K562 (cell line): Measurements from ENCODE around the gene DNAH17. TPM values are rescaled to one million over a fixed set of nuclear protein-coding genes. Genes with fewer than 3 reads are reported as not detected.

Experiments used
- ATAC-seq: fragments of 200-7000 bp; cut with Tn5 transposase; 3 replicates; pipeline ENCODE4 v1.9.1; 2020; ENCODE audit warnings: moderate library complexity
- BruUV-seq: library from RNA; stranded (reverse); fragments of 400-500 nt; replicated peaks from 2 replicates; lab custom pipeline; 2021; lab: Mats Ljungman, UMichigan
- CTCF ChIA-PET: fragments of 300-600 bp; formaldehyde crosslinking; extraction: SDS; loops from one replicate; lab custom pipeline; 2021; ENCODE audit warnings: low intra/inter-chr PET ratio; lab: Yijun Ruan, JAX
- POLR2A ChIA-PET: fragments of 300-600, 350-650 bp; sonication (Branson Sonifier 250); formaldehyde crosslinking; extraction: SDS; loops from one replicate; lab custom pipeline; 2021; ENCODE audit warnings: antibody characterized with exemption, inconsistent platforms; lab: Yijun Ruan, JAX
- DNase-seq, 4 experiments: peaks; one replicate each; pipeline versions ENCODE4 v3.0.0 to v3.0.0-alpha.2; 2011 to 2018; ENCODE audit warnings: low spot score in 3 of 4, mixed read lengths in 3 of 4; ENCODE audit errors: extremely low read depth in 1 of 4
- FAIRE-seq: peaks from 2 replicates; lab custom pipeline; 2011; peaks lifted over from hg19 to GRCh38; lab: Jason Lieb, UNC
- H2AFZ ChIP-seq: 2 replicates; pipeline ENCODE4 v1.6.0; 2011; ENCODE audit warnings: low read depth, low read length, control low read depth, inconsistent platforms
- H3K27ac ChIP-seq: fragments of 200-600 bp; 3 replicates; pipeline ENCODE4 v1.8.0; 2011; ENCODE audit warnings: low read depth, mild to moderate bottlenecking, control low read depth, inconsistent platforms, low read length, moderate library complexity, mixed read lengths; ENCODE audit errors: extremely low read depth
- H3K27me3 ChIP-seq, 2 experiments: fragments of 300-600 bp in 1 of 2; 2 replicates in 1 of 2; 3 replicates in 1 of 2; pipeline versions ENCODE4 v1.6.0 to v1.8.0; 2011; ENCODE audit warnings: inconsistent platforms in 2 of 2, low read length in 2 of 2, mild to moderate bottlenecking in 1 of 2, mixed read lengths in 1 of 2, moderate library complexity in 1 of 2; ENCODE audit not compliant: control insufficient read depth in 2 of 2, insufficient read depth in 2 of 2
- H3K36me3 ChIP-seq: fragments of 300-600 bp; 3 replicates; pipeline ENCODE4 v1.8.0; 2011; ENCODE audit warnings: mild to moderate bottlenecking, low read length, inconsistent platforms; ENCODE audit not compliant: control insufficient read depth, insufficient read depth
- H3K4me1 ChIP-seq, 2 experiments: fragments of 200-600 bp in 1 of 2; replicated peaks in 1 of 2; 2 replicates in 1 of 2; 3 replicates in 1 of 2; pipeline versions ENCODE4 v1.5.1 to v1.8.0; 2011; ENCODE audit warnings: inconsistent platforms in 2 of 2, low read length in 2 of 2, mild to moderate bottlenecking in 1 of 2, mixed read lengths in 1 of 2, moderate library complexity in 1 of 2; ENCODE audit not compliant: control insufficient read depth in 2 of 2, insufficient read depth in 2 of 2
- H3K4me2 ChIP-seq: 2 replicates; pipeline ENCODE4 v1.6.1; 2011; ENCODE audit warnings: low read length, control low read depth, inconsistent platforms, mixed read lengths; ENCODE audit not compliant: insufficient read depth
- H3K4me3 ChIP-seq: fragments of 200-600 bp; sonication (generic), shearing (Covaris generic); 2 replicates; pipeline ENCODE4 v1.5.1; 2016; ENCODE audit warnings: control low read depth, inconsistent platforms
- H3K79me2 ChIP-seq: fragments of 200-600 bp; 3 replicates; pipeline ENCODE4 v1.8.0; 2011; ENCODE audit warnings: low read length, inconsistent platforms; ENCODE audit not compliant: control insufficient read depth, insufficient read depth
- H3K9ac ChIP-seq, 2 experiments: 2 replicates each; pipeline versions ENCODE4 v1.6.0 to v1.6.1; 2011; ENCODE audit warnings: low read depth in 2 of 2, low read length in 2 of 2, control low read depth in 1 of 2, inconsistent platforms in 1 of 2, mild to moderate bottlenecking in 1 of 2, mixed read lengths in 1 of 2; ENCODE audit not compliant: insufficient read depth in 1 of 2
- H3K9me1 ChIP-seq: one replicate; pipeline ENCODE4 v1.6.0; 2011; ENCODE audit warnings: inconsistent platforms, mild to moderate bottlenecking, low read length, moderate library complexity; ENCODE audit not compliant: control insufficient read depth, insufficient read depth
- H3K9me3 ChIP-seq: replicated peaks from 2 replicates; pipeline ENCODE4 v1.5.1; 2011; ENCODE audit warnings: low read depth, low read length, inconsistent platforms; ENCODE audit not compliant: control insufficient read depth, insufficient read depth
- H4K20me1 ChIP-seq: replicated peaks from 2 replicates; pipeline ENCODE4 v1.6.1; 2011; ENCODE audit warnings: low read length, inconsistent platforms, mixed read lengths; ENCODE audit not compliant: control insufficient read depth, insufficient read depth
- ATF7 ChIP-seq: fragments of 450-650 bp; IDR thresholded peaks from 2 replicates; pipeline ENCODE4 v1.7.1; 2014; ENCODE audit warnings: mild to moderate bottlenecking, moderate library complexity
- ELF1 ChIP-seq: fragments of 200-800 bp; sonication (Bioruptor generic); IDR thresholded peaks from 2 replicates; pipeline ENCODE4 v1.6.1; 2016; ENCODE audit warnings: missing genetic modification characterization, missing compliant biosample characterization
- FOXA3 ChIP-seq, 2 experiments: fragments of 450-650 bp in 1 of 2; sonication (generic) in 1 of 2; formaldehyde crosslinking; IDR thresholded peaks in 1 of 2; conservative IDR thresholded peaks in 1 of 2; 2 replicates each; pipeline versions ENCODE4 v1.4.0 to v1.8.0; 2020 to 2022; ENCODE audit warnings: mild to moderate bottlenecking in 2 of 2, missing genetic modification reagents in 1 of 2
- FOXK1 ChIP-seq: sonication (generic); formaldehyde crosslinking; IDR thresholded peaks from 2 replicates; pipeline ENCODE4 v1.8.0; 2022; ENCODE audit warnings: missing genetic modification reagents, mild to moderate bottlenecking, borderline replicate concordance
- HOXB6 ChIP-seq: fragments of 250-450 bp; sonication (Bioruptor Pico); IDR thresholded peaks from 2 replicates; pipeline ENCODE4 v1.5.1; 2022; ENCODE audit warnings: mild to moderate bottlenecking, borderline replicate concordance
- TCF7 ChIP-seq: sonication (generic); IDR thresholded peaks from 2 replicates; pipeline ENCODE4 v1.6.1; 2016; ENCODE audit warnings: antibody characterized with exemption, borderline replicate concordance
- TCF7L2 ChIP-seq: fragments of 150-350 bp; IDR thresholded peaks from 2 replicates; pipeline ENCODE4 v1.6.1; 2016; ENCODE audit warnings: low read depth, mild to moderate bottlenecking, low read length, moderate library complexity
- ZKSCAN1 ChIP-seq: fragments of 150-350 bp; IDR thresholded peaks from 2 replicates; pipeline ENCODE4 v1.6.1; 2016; ENCODE audit warnings: low read depth, low read length
- ZNF354B ChIP-seq: fragments of 250-450 bp; sonication (Bioruptor Pico); IDR thresholded peaks from 2 replicates; pipeline ENCODE4 v1.4.0; 2020
- WGBS: fragments of 100-300 bp; shearing (Covaris generic); methylation state at CpG from one replicate; pipeline ENCODE4 v1.1.6; 2016; ENCODE audit warnings: low coverage, mixed read lengths; ENCODE audit not compliant: insufficient coverage; ENCODE audit errors: missing lambda C conversion rate; 5-methylcytosine and 5-hydroxymethylcytosine counted together
- in situ Hi-C: fragments of 300-500 bp; cut with MboI; formaldehyde crosslinking; loops from 4 replicates; pipeline ENCODE4 v1.15.0; 2018; ENCODE audit warnings: inconsistent platforms, mixed read lengths
- intact Hi-C: fragments of 100-400 bp; cut with micrococcal nuclease; formaldehyde crosslinking; loops from 2 replicates; pipeline ENCODE4 v1.14.2; 2022
- polyA plus RNA-seq, 8 experiments: library from polyadenylated mRNA; depleted of rRNA in 4 of 8; stranded (reverse) in 5 of 8; unstranded in 3 of 8; fragments of >200 nt; fragmentation: Nextera tagmentation in 2 of 8; fragmentation: Illumina TruSeq in 1 of 8; extraction: Ambion mirVana in 2 of 8; extraction: Trizol in 1 of 8; gene quantifications; 2 replicates each; pipeline versions ENCODE4 v1.2.1 to v1.2.3, GENCODE V29; 2011 to 2014; ENCODE audit warnings: inconsistent platforms in 1 of 8, missing spikeins in 1 of 8
- total RNA-seq, 7 experiments: library from RNA; depleted of rRNA in 6 of 7; stranded (reverse); fragments of >200 nt in 6 of 7; fragmentation: Illumina TruSeq in 2 of 7; extraction: Trizol in 2 of 7; gene quantifications; 2 replicates each; pipeline versions ENCODE4 v1.2.1 to v1.2.3, GENCODE V29; 2011 to 2021; ENCODE audit warnings: low replicate concordance in 1 of 7
- TF ChIP-seq, protein P1 (sequence below): fragments of 250-450 bp; sonication (Bioruptor Pico); IDR thresholded peaks from 2 replicates; pipeline ENCODE4 v1.5.0; 2021

Gene DNAH17
- total and polyA plus RNA-seq, 9 of the 15 experiments (the other 6 are each of a cell fraction or from before 2014, with no cell fraction given): under 0.01 to 0.06 (median 0.03) TPM; not detected in 5

DNA sequence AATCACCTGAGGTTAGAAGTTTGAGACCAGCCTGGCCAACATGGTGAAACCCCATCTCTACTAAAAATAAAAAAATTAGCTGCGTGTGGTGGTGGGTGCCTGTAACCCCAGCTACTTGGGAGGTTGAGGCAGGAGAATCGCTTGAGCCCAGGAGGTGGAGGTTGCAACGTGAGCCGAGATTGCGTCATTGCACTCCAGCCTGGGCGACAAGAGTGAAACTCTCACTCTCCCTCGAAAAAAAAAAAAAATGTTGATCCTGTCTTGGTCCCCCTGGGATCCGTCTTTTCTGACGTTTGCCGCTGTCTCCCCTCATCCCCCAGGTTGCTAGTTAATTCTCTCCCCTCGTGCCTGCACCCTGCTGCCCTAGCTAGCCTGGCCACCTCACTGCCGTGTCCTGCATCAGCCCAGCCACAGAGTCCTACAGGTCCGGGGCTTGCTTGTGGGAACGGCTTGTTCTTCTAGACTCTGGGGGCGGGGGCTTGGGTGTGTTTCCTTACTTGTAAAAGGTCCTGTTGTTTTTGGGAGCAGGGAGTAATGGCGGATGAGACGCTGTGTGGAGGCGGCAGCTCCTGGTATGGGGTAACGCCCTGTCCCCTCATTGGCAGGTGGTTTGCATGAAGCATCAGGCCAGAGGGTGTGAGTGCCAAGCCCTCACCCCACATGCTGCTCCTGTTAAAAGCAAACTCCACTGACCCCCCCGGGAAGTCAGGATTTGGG lies 154.2 kb downstream of the DNAH17 start:
- Histone ChIP-seq H3K27me3 (no peaks in the 10 kb centered on the region), H3K79me2 (no peaks in the 10 kb centered on the region), H3K4me1 (peaks cover 9 to 25% of the 10 kb centered on the region in 2 experiments), H3K4me3 (no peak overlapping the region), H3K27ac (no peak overlapping the region), H4K20me1 (no peaks in the 10 kb centered on the region), H3K9me3 (no peaks in the 10 kb centered on the region), H3K9me1 (no peaks in the 10 kb centered on the region), H2AFZ (no peak overlapping the region), H3K36me3 (peaks cover 79% of the 10 kb centered on the region), H3K4me2 (no peak overlapping the region), H3K9ac (no peak overlapping the region)
- no TSS peak for BruUV-seq
- ATAC-seq (no peak), FAIRE-seq (no peak), DNase-seq (no peak)
- ChIA-PET CTCF (interaction anchor here (0.6 to 2.3 kb wide), 8 partner anchors 62 to 404 kb away, joined by 3 to 37 read pairs (median 6); partner anchors contain the start of gene SOCS3), POLR2A (interaction anchor here (0.9 to 1.6 kb wide), 4 partner anchors 12 to 196 kb away, joined by 4 to 6 read pairs (median 4); no protein-coding TSS in a partner anchor)
- in situ Hi-C loops (no loop called here), intact Hi-C loops (loop anchor here (1.0 to 2.0 kb wide), 3 partner anchors 63 to 170 kb away; partner anchors contain the start of gene SOCS3)
- TF ChIP-seq ELF1 (tag) (no peak), TCF7 (no peak)
- 92% methylated on average over 16 of the region's 20 CpGs for WGBS

DNA sequence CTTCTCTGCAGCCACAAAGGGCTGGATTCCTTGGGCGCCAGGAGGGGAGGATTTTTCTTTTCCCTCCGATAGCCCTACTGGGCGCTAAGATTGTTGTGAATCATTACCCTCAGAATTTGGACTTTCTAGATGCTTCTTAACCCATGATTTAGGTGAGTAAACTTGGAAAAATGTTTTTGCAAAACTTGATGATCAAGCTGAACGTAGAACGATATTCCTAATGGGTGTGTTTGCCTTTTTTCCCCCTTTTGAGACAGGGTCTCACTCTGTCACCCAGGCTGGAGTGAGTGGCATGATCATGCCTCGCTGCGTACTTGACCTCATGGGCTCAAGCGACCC lies 155.0 kb downstream of the DNAH17 start:
- ChIA-PET CTCF (interaction anchor here (0.9 to 2.3 kb wide), 6 partner anchors 62 to 403 kb away, joined by 3 to 37 read pairs (median 9); partner anchors contain the start of gene SOCS3), POLR2A (interaction anchor here (0.7 to 1.6 kb wide), 7 partner anchors 10 to 545 kb away, joined by 3 to 6 read pairs (median 4); no protein-coding TSS in a partner anchor)
- Histone ChIP-seq H3K4me3 (no peak overlapping the region), H3K4me2 (no peak overlapping the region), H3K36me3 (peaks cover 82% of the 10 kb centered on the region), H3K27me3 (no peaks in the 10 kb centered on the region), H3K4me1 (peaks cover 9 to 27% of the 10 kb centered on the region in 2 experiments), H3K27ac (no peak overlapping the region), H3K9ac (no peak overlapping the region), H2AFZ (no peak overlapping the region), H3K9me1 (no peaks in the 10 kb centered on the region), H3K9me3 (no peaks in the 10 kb centered on the region), H3K79me2 (no peaks in the 10 kb centered on the region), H4K20me1 (no peaks in the 10 kb centered on the region)
- TF ChIP-seq FOXK1 (CRISPR knock-in tag): peak; percentile 81; the same call in 1 of the 2 replicates
- TF ChIP-seq FOXA3 (CRISPR knock-in tag; conservative IDR thresholded peaks at IDR 0.05 in 1 of 2, IDR thresholded peaks at IDR 0.05 in 1 of 2): 0 out of 4 replicates have a peak, but pooled peaks of 1 of the 2 experiments have one; percentile 1
- peak; percentile 34; the same call in 1 of the 2 replicates for TF ChIP-seq ZKSCAN1
- TF ChIP-seq, protein P1, sequence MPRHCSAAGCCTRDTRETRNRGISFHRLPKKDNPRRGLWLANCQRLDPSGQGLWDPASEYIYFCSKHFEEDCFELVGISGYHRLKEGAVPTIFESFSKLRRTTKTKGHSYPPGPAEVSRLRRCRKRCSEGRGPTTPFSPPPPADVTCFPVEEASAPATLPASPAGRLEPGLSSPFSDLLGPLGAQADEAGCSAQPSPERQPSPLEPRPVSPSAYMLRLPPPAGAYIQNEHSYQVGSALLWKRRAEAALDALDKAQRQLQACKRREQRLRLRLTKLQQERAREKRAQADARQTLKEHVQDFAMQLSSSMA (CRISPR knock-in tag): no peak
- 0 out of 2 replicates have a peak, but pooled peaks have one; percentile 13 for TF ChIP-seq TCF7L2
- TF ChIP-seq ATF7: 0 out of 2 replicates have a peak, but pooled peaks have one; percentile 4
- no peak for TF ChIP-seq ZNF354B (CRISPR knock-in tag)
- no peak for TF ChIP-seq HOXB6
- intact Hi-C loops: loop anchor here (1.0 to 2.0 kb wide), 3 partner anchors 62 to 169 kb away; partner anchors contain the start of gene SOCS3
- ATAC-seq: no peak
- FAIRE-seq: no peak
- WGBS: 64% methylated on average over 8 of the region's 8 CpGs
- DNase-seq: no peak
- in situ Hi-C loops: no loop called here
- no TSS peak for BruUV-seq
